Stimulated activated CD8-positive, alpha-beta memory T cell treated with anti-CD3 and anti-CD28 coated beads, Interleukin-15, amount 100 ng/mL, for 1 hour (primary cell): ENCODE measurements around the gene TTLL13.

ENCODE experiments used
- DNase-seq: peaks from one replicate; pipeline ENCODE4 v3.0.0-alpha.2; 2020; ENCODE audit warnings: low read depth

Gene TTLL13

DNA sequence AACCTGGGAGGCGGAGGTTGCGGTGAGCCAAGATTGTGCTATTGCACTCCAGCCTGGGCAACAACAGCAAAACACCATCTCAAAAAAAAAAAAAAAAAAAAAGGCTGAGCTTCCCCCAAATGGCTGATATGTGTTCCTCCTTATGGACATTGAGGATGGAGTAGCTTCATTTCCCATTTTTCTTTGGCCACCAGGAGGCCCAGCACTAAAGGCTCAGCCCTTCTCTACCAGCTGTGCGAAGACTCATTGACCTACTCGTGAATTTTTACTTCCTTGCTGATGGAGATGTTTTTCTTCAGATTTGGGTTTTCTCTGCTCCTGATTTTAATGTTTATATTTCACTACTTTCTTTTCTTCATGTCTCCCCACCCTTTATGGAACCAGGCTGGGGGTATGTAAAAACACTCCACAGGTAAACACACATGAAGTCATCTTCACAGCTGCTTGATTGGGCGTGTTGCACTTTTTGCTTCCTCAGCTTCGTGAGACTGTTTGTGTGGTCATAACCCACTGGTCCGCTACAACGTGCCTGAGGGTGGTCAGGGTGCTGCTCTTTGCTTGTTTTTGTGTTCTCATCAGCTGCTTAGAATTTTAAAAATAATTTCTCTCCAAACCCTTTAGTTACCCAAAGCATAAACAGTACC is 34.7 kb upstream of the TTLL13 start:
- no peak for DNase-seq

DNA sequence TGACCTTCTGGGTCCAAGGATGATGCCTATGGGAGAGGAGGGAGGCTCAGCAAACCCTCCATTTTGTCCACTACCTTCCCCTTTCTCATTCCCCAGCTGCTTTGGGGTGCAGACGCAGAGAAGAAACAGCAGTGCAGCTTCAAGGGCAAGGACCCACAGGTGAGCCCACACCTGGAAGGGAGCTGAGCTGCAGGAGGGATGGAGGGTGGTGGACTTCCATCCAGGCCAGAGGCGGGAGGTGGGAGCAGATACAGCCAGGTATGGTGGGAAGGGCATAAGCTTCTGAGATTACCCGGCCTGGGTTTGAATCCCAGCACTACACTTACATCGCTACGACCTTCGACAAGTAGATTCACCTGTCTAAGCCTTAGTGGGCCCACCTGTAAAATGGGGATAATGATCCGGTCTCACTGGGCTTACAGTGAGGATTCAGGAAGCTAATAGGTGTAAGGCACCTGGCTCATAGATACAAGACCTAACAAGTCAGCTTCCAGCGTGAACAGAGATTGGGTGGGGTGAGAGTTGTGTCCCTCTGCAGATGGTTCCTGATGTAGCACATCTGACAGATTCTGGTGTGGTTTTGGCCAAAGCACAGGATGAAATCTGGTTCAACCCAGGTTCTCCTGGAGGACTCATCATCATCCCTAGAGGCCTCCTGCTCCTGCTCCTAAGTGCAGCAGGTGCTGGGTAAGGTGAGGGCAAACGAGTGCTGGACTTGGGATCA is 31.5 kb upstream of the TTLL13 start:
- DNase-seq, result no peak

GRCh38 chr15:90219421-90220141 is 29.8 kb upstream of the TTLL13 start:
- no peak for DNase-seq

DNA sequence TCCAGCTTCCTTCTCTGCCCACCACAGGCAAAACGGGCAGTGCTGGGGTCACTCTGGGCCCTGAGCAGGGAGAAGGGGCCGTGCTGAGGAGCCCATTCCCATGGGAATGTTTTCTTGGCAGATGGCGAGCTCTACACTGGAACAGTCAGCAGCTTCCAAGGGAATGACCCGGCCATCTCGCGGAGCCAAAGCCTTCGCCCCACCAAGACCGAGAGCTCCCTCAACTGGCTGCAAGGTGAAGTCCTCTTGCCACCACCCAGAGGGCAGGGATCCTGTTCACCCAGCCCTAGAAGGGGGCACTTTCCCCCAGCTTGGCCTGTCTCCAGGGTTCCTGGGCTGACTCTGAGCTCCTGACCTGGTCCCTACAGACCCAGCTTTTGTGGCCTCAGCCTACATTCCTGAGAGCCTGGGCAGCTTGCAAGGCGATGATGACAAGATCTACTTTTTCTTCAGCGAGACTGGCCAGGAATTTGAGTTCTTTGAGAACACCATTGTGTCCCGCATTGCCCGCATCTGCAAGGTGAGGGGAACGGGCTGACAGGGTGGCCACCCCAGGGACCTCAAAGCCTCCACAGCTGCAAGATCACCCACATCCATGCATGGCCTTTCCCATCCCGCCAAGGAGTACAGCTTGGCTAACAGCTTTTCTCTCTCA is 28.0 kb upstream of the TTLL13 start:
- no peak for DNase-seq

DNA sequence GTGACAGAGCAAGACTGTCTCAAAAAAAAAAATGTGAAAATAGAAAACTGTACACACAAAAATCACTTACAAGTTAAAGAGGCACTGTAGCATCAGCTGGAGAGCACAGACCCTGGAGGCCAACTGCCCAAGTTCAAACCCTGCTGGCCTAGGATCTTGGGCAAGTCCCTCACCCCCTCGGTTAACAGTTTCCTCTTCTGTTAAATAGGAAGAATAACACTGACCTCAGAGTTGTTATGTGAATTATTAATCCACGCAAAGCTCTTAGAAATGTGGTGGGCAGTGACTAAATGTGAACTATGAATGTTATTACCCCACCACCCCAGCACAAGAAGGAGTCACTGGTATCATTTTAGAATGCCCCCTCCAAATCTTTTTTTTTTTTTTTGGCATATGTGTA is 26.8 kb upstream of the TTLL13 start:
- no peak for DNase-seq

DNA sequence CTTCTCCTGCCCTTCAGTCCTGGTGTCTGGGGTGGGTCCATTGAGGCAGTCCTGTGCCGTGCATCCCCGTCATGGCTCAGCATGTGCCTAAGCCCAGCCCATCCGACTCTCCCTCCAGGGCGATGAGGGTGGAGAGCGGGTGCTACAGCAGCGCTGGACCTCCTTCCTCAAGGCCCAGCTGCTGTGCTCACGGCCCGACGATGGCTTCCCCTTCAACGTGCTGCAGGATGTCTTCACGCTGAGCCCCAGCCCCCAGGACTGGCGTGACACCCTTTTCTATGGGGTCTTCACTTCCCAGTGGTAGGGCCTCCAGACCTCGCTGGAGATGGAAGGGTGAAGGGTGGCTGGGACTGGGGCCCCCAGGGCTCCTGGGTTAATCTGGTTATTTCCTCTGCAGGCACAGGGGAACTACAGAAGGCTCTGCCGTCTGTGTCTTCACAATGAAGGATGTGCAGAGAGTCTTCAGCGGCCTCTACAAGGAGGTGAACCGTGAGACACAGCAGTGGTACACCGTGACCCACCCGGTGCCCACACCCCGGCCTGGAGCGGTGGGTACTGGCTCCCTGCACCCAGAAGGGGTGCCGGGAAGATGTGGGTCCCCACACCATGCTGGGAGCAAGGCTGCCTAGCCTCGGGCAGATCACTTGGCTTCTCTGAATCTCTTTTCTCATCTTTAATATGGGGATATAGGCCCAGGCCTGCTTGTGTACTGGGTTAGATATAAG is 25.8 kb upstream of the TTLL13 start:
- DNase-seq, result no peak

GRCh38 chr15:90225047-90225446 is 24.3 kb upstream of the TTLL13 start:
- DNase-seq, result no peak

DNA sequence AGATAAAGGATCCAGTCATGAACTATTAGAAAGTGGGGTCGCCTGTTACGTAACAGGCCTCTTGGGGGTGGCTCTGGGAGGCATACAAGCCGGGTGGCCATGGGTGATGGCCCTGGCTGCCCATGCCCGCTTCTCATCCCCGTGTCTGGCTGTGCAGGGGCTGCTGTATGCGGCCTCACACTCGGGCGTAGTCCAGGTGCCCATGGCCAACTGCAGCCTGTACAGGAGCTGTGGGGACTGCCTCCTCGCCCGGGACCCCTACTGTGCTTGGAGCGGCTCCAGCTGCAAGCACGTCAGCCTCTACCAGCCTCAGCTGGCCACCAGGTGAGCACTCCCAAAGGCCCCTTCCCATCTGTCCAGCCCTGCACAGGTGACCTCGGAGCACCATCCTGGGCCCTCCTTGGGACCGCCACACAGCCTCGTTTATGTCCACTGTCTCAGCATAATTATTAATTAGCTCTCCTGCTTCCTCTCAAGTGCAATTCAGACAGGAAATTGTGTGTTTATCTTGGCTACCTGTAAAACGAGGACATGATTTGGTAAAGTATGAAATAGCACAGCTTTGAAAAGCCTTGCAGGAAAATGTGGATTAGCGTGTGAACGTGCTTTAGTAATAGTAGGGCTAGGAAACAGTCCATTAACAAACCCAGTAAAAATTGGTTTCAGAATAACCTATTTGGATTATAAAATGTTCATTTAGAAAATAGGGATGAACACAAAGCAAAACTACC is 23.7 kb upstream of the TTLL13 start:
- DNase-seq, result no peak

GRCh38 chr15:90227336-90227735 is 22.0 kb upstream of the TTLL13 start:
- no peak for DNase-seq

- DNase-seq, result no peak
These were observed 21.3 kb upstream of the TTLL13 start for GRCh38 chr15:90227816-90228772.

- no peak for DNase-seq
These were observed 20.4 kb upstream of the TTLL13 start for GRCh38 chr15:90228960-90229359.

- DNase-seq, result no peak
These were observed 19.3 kb upstream of the TTLL13 start for GRCh38 chr15:90230071-90230494.

DNA sequence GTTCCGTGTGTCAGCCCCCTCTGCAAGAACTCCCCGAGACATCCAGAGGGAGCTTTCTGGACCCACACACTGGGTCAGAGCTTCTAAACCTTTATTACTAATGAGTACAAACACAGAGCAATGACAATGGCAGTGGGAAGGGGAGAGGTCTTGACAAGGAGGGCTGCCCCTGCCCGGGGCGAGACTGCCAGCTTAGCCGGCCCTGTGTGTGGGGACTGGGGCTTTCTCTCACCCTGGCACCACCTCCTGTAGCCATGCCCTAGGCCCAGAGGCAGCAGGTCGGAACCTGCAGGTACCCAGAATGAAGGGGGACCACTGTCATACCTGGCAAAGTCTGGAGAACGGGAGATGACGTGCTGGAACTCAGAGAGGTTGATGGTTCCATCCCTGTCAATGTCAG is 18.7 kb upstream of the TTLL13 start:
- no peak for DNase-seq

GRCh38 chr15:90231028-90232017 is 18.0 kb upstream of the TTLL13 start:
- DNase-seq, result peak; percentile 47

DNA sequence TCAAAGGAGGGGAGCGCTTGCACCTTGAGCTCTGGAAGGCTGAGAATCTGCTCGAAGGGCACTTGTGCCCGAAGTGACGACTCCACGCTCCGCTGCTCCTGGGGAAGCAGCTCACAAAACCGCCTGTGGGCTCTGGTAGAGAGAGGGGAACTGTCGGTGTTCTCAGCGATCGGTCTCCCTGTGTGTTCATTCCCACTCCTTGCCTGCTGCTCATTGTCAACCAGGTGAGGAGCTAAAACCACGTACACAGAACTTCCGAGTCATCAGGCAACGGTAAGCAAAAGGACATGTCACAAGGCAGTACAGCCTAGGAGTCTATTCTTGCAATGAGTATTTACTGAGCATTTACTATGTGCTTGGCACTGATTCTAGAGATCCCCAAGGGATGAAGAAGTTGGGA is 17.2 kb upstream of the TTLL13 start:
- DNase-seq, result no peak

DNA sequence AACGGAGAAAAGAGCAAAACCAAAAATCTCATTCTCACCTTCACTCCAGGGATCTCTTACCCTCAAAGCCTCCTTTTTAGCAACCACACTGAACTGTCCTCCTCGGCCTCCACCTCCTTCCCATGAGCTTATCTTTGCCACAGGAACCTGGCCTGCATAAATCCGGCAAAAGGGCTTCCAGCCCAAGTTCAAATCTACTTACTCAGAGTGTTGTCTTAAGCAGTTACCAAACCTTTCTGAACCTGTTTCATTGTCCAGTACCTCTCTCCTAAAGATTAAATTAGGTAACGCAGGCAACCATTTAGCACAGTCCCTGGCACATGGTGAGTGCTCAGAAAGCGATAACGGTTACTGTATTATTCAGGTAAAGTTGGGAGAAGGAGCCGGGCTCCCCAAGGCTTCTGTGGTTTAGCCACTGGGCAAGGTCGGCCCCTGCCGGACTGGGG is 16.4 kb upstream of the TTLL13 start:
- DNase-seq, result no peak

GRCh38 chr15:90233387-90234095 is 15.8 kb upstream of the TTLL13 start, which contains the start of gene CIB1:
TSS of gene CIB1 (minus strand) at chr15:90233941. CDS start at chr15:90233885, 56 bp downstream.
- peak; percentile 88 for DNase-seq
